GM18868 (cell line): ENCODE data around the gene CELF2.

Experiments
- ATAC-seq: cut with Tn5 transposase; IDR thresholded peaks from one replicate; pipeline ENCODE4 v1.9.1; 2021; ENCODE audit warnings: mild to moderate bottlenecking, moderate library complexity; ENCODE audit not compliant: unreplicated experiment

Gene CELF2

GRCh38 chr10:11242443-11243387 lies 225.0 kb downstream of the CELF2 start:
- ATAC-seq: peak; percentile 48

GRCh38 chr10:11243425-11244222 lies 226.0 kb downstream of the CELF2 start:
- no peak for ATAC-seq

GRCh38 chr10:11245095-11245479 lies 227.4 kb downstream of the CELF2 start:
- ATAC-seq: peak; percentile 4

GRCh38 chr10:11245510-11245909 lies 227.8 kb downstream of the CELF2 start:
- peak; percentile 47 for ATAC-seq

- ATAC-seq: no peak
These were observed 228.4 kb downstream of the CELF2 start for GRCh38 chr10:11245981-11246590.

GRCh38 chr10:11246752-11247467 lies 229.2 kb downstream of the CELF2 start:
- peak; percentile 33 for ATAC-seq

GRCh38 chr10:11249152-11249807 lies 231.6 kb downstream of the CELF2 start:
- no peak for ATAC-seq

- ATAC-seq: no peak
These were observed 232.1 kb downstream of the CELF2 start for GRCh38 chr10:11249808-11250195.

GRCh38 chr10:11250304-11250703 lies 232.6 kb downstream of the CELF2 start:
- ATAC-seq: no peak

GRCh38 chr10:11252887-11253286 lies 235.2 kb downstream of the CELF2 start:
- no peak for ATAC-seq

GRCh38 chr10:11253385-11254002 lies 235.8 kb downstream of the CELF2 start:
- no peak for ATAC-seq

- ATAC-seq: no peak
These were observed 237.5 kb downstream of the CELF2 start for GRCh38 chr10:11255156-11255555.

GRCh38 chr10:11255796-11256444 lies 238.2 kb downstream of the CELF2 start:
- ATAC-seq: peak; percentile 64

GRCh38 chr10:11256896-11257295 lies 239.2 kb downstream of the CELF2 start:
- ATAC-seq: no peak

GRCh38 chr10:11257440-11258090 lies 239.9 kb downstream of the CELF2 start:
- no peak for ATAC-seq

GRCh38 chr10:11260170-11260569 lies 242.5 kb downstream of the CELF2 start:
- ATAC-seq: no peak

- ATAC-seq: no peak
These were observed 243.5 kb downstream of the CELF2 start for GRCh38 chr10:11261143-11261542.

- ATAC-seq: peak; percentile 56
These were observed 244.2 kb downstream of the CELF2 start for GRCh38 chr10:11261687-11262493.
